ENCODE measurements around the gene MARK3. TPM values are rescaled to one million over a fixed set of nuclear protein-coding genes. Genes with fewer than 3 reads are reported as not detected.

Gene MARK3
- polyA plus RNA-seq, 1 experiment = 109 TPM

DNA sequence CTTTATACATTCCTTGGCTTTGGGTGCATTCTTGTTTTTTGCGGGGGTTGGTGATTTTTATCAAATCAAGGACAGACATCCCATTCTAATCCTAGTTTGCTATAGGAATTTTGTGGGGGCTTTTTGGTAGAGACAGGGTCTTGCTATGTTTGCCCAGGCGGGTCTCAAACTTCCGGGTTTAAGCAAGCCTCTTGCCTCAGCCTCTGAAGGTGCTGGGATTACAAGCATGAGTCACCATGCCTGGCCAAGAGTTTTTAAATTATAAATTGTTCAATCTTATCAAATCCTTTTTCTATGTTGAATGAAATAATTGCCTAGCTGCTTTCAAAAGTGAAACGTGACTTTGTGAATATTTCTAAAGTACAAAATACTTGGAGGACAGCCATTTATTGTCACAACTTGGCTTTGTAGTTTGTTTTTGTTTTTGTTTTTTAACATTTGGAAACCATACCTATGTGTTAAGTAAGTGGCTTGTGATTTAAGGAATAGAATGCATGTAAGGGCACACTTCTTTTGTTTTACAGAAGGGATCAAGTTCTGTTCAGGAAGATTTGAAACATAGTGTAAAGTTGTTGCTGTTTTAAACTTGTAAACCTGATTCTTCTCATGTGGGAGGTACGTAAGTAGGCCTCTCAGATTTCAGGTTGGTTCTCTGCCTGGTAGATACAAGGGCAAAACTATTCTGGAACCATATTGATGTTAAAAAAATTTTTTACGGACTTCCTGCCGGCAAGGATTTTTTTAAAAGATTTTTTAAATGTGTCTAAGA is 13.4 kb downstream of the MARK3 start:
- DNase-seq (ENCODE audit: low read depth, low spot score) = no peak
- H3K27ac ChIP-seq (ENCODE audit: low read depth, low read length) = no peak overlapping the region
- H3K27me3 ChIP-seq (ENCODE audit: control insufficient read depth, insufficient read depth, low read length) = no peaks in the 10 kb centered on the region
- POLR2A ChIA-PET = no interaction called here
- CTCF ChIA-PET = no interaction called here
- H3K4me3 ChIP-seq (ENCODE audit: low read depth, low read length) = no peak overlapping the region
- H3K9me3 ChIP-seq (ENCODE audit: control insufficient read depth, insufficient read depth, low read length) = no peaks in the 10 kb centered on the region
- no peak for TF ChIP-seq CTCF (IDR thresholded peaks at IDR 0.05; ENCODE audit: low read depth, low read length)

GRCh38 chr14:103400537-103400936 is 15.3 kb downstream of the MARK3 start:
- no peak overlapping the region for H3K4me3 ChIP-seq (ENCODE audit: low read depth, low read length)
- no peak overlapping the region for H3K27ac ChIP-seq (ENCODE audit: low read depth, low read length)
- no peak for TF ChIP-seq CTCF (IDR thresholded peaks at IDR 0.05; ENCODE audit: low read depth, low read length)
- no peak for DNase-seq (ENCODE audit: low read depth, low spot score)
- ChIA-PET CTCF (interaction anchor here (0.7 to 1.6 kb wide), 3 partner anchors 10 to 30 kb away, joined by 3 to 16 read pairs (median 3); no protein-coding TSS in a partner anchor), POLR2A (no interaction called here)
- no peaks in the 10 kb centered on the region for H3K9me3 ChIP-seq (ENCODE audit: control insufficient read depth, insufficient read depth, low read length)
- no peaks in the 10 kb centered on the region for H3K27me3 ChIP-seq (ENCODE audit: control insufficient read depth, insufficient read depth, low read length)

GRCh38 chr14:103401223-103402214 is 16.3 kb downstream of the MARK3 start:
- TF ChIP-seq CTCF (IDR thresholded peaks at IDR 0.05; ENCODE audit: low read depth, low read length) = no peak
- peak; percentile 39 for DNase-seq (ENCODE audit: low read depth, low spot score)
- Histone ChIP-seq H3K4me3 (ENCODE audit: low read depth, low read length) (peak overlapping the region; percentile 18), H3K27me3 (ENCODE audit: control insufficient read depth, insufficient read depth, low read length) (no peaks in the 10 kb centered on the region), H3K9me3 (ENCODE audit: control insufficient read depth, insufficient read depth, low read length) (no peaks in the 10 kb centered on the region), H3K27ac (ENCODE audit: low read depth, low read length) (peak overlapping the region; percentile 71)
- ChIA-PET CTCF (interaction anchor here (0.7 to 1.0 kb wide), 2 partner anchors 10 to 12 kb away, joined by 3 read pairs; no protein-coding TSS in a partner anchor), POLR2A (no interaction called here)

DNA sequence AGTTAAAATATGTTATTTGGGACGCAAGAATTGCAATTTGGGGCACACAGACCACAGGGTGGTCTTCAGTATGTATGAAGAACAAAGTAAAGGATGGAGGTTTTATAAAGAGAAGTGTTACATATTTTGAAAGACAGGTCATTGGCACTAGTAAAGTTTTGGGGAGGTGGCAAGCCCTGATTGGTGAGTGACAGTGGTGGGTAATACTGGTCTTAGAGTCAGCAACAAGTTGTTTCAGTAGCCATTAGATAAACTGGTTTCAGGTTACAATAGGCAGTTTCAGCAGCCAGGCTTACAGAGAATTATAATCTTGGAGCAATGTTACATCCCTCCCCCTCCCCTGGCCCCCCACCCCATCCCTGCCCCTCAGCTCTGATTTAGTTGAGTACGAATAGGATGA is 17.5 kb downstream of the MARK3 start:
- DNase-seq (ENCODE audit: low read depth, low spot score) = no peak
- CTCF ChIA-PET = interaction anchor here (0.6 to 4.1 kb wide), 3 partner anchors 9 to 13 kb away, joined by 3 to 19 read pairs (median 6); no protein-coding TSS in a partner anchor
- Histone ChIP-seq H3K27ac (ENCODE audit: low read depth, low read length) (no peak overlapping the region), H3K27me3 (ENCODE audit: control insufficient read depth, insufficient read depth, low read length) (no peaks in the 10 kb centered on the region), H3K4me3 (ENCODE audit: low read depth, low read length) (no peak overlapping the region), H3K9me3 (ENCODE audit: control insufficient read depth, insufficient read depth, low read length) (no peaks in the 10 kb centered on the region)
- TF ChIP-seq CTCF (IDR thresholded peaks at IDR 0.05; ENCODE audit: low read depth, low read length) = no peak
- POLR2A ChIA-PET = no interaction called here

Measured in AG04450 (cell line).